IMR-90 (cell line): ENCODE data around the gene GSK3B. TPM values are rescaled to one million over a fixed set of nuclear protein-coding genes. Genes with fewer than 3 reads are reported as not detected.

Experiments
- ATAC-seq: fragments of 200-7000 bp; cut with Tn5 transposase; 2 replicates; pipeline ENCODE4 v1.9.1; 2020; ENCODE audit warnings: low read depth, mild to moderate bottlenecking, moderate library complexity
- BruUV-seq: library from RNA; stranded (reverse); fragments of 400-500 nt; replicated peaks from 2 replicates; lab custom pipeline; 2021; lab: Mats Ljungman, UMichigan
- CTCF ChIA-PET: fragments of 300-600 bp; formaldehyde crosslinking; extraction: SDS; loops from one replicate; lab custom pipeline; 2021; ENCODE audit warnings: antibody characterized with exemption; lab: Yijun Ruan, JAX
- POLR2A ChIA-PET: fragments of 300-600 bp; sonication (Branson Sonifier 250); formaldehyde crosslinking; loops from one replicate; lab custom pipeline; 2022; ENCODE audit warnings: antibody characterized with exemption; ENCODE audit not compliant: unreplicated experiment; lab: Charles Lee
- DNase-seq: peaks from one replicate; pipeline ENCODE4 v3.0.0; 2013
- H2AFZ ChIP-seq: replicated peaks from 2 replicates; pipeline ENCODE3; 2013; ENCODE audit warnings: low read length, mild to moderate bottlenecking; ENCODE audit not compliant: poor library complexity
- H2AK5ac ChIP-seq: 2 replicates; pipeline ENCODE4 v1.6.1; 2013; ENCODE audit warnings: low read depth, low read length, inconsistent platforms
- H2AK9ac ChIP-seq: replicated peaks from 2 replicates; pipeline ENCODE3; 2013; ENCODE audit warnings: mild to moderate bottlenecking, low read depth, low read length, moderate library complexity; ENCODE audit not compliant: poor library complexity
- H2BK120ac ChIP-seq: 2 replicates; pipeline ENCODE4 v1.6.1; 2013; ENCODE audit warnings: low read depth, low read length, inconsistent platforms
- H2BK15ac ChIP-seq: 3 replicates; pipeline ENCODE4 v1.6.1; 2013; ENCODE audit warnings: low read depth, low read length, inconsistent platforms
- H2BK20ac ChIP-seq: 2 replicates; pipeline ENCODE4 v1.6.1; 2013; ENCODE audit warnings: low read depth, mild to moderate bottlenecking, inconsistent platforms, low read length, moderate library complexity
- H2BK5ac ChIP-seq: 2 replicates; pipeline ENCODE4 v1.6.1; 2013; ENCODE audit warnings: mild to moderate bottlenecking, low read depth, low read length, inconsistent platforms; ENCODE audit not compliant: poor library complexity, severe bottlenecking
- H3K14ac ChIP-seq: replicated peaks from 2 replicates; pipeline ENCODE4 v1.6.1; 2013; ENCODE audit warnings: low read depth, low read length, inconsistent platforms
- H3K18ac ChIP-seq: 2 replicates; pipeline ENCODE4 v1.6.1; 2013; ENCODE audit warnings: low read depth, low read length, control low read depth
- H3K23ac ChIP-seq: 2 replicates; pipeline ENCODE4 v1.6.1; 2013; ENCODE audit warnings: low read depth, low read length, inconsistent platforms
- H3K27ac ChIP-seq: 2 replicates; pipeline ENCODE4 v1.5.1; 2013; ENCODE audit warnings: mild to moderate bottlenecking, control low read depth, low read length; ENCODE audit not compliant: insufficient read depth
- H3K27me3 ChIP-seq: 2 replicates; pipeline ENCODE4 v1.6.1; 2013; ENCODE audit warnings: low read length; ENCODE audit not compliant: control insufficient read depth, insufficient read depth
- H3K36me3 ChIP-seq: 2 replicates; pipeline ENCODE4 v1.6.1; 2013; ENCODE audit warnings: low read length, mixed read lengths; ENCODE audit not compliant: control insufficient read depth, insufficient read depth
- H3K4ac ChIP-seq: 2 replicates; pipeline ENCODE4 v1.6.1; 2013; ENCODE audit warnings: low read depth, low read length, inconsistent platforms
- H3K4me1 ChIP-seq: 2 replicates; pipeline ENCODE4 v1.6.1; 2013; ENCODE audit warnings: low read length, mixed read lengths; ENCODE audit not compliant: control insufficient read depth, insufficient read depth
- H3K4me2 ChIP-seq: 2 replicates; pipeline ENCODE4 v1.6.1; 2013; ENCODE audit warnings: low read depth, mild to moderate bottlenecking, control low read depth, low read length, moderate library complexity
- H3K4me3 ChIP-seq: 2 replicates; pipeline ENCODE4 v1.5.1; 2013; ENCODE audit warnings: low read depth, mild to moderate bottlenecking, control low read depth, low read length, moderate library complexity; ENCODE audit not compliant: insufficient read depth
- H3K56ac ChIP-seq: 2 replicates; pipeline ENCODE4 v1.6.1; 2013; ENCODE audit warnings: low read length, inconsistent platforms; ENCODE audit not compliant: insufficient read depth; ENCODE audit errors: extremely low read depth
- H3K79me1 ChIP-seq, 2 experiments: 2 replicates each; pipeline ENCODE4 v1.6.1; 2013; ENCODE audit warnings: low read length in 2 of 2, inconsistent platforms in 1 of 2, low read depth in 1 of 2
- H3K9ac ChIP-seq: 2 replicates; pipeline ENCODE4 v1.6.1; 2013; ENCODE audit warnings: low read depth, low read length, control low read depth
- H3K9me1 ChIP-seq: 2 replicates; pipeline ENCODE4 v1.6.1; 2013; ENCODE audit warnings: low read length, inconsistent platforms; ENCODE audit not compliant: insufficient read depth
- H3K9me3 ChIP-seq: 2 replicates; pipeline ENCODE4 v1.6.1; 2013; ENCODE audit warnings: low read length; ENCODE audit not compliant: control insufficient read depth, insufficient read depth
- H4K20me1 ChIP-seq: 2 replicates; pipeline ENCODE4 v1.6.1; 2013; ENCODE audit warnings: low read length, inconsistent platforms; ENCODE audit not compliant: insufficient read depth
- H4K5ac ChIP-seq: 2 replicates; pipeline ENCODE4 v1.6.1; 2013; ENCODE audit warnings: mild to moderate bottlenecking, low read depth, low read length, control low read depth
- H4K8ac ChIP-seq, 2 experiments: 2 replicates each; pipeline ENCODE4 v1.6.1; 2013; ENCODE audit warnings: low read depth in 2 of 2, low read length in 2 of 2, control low read depth in 1 of 2, inconsistent platforms in 1 of 2
- H4K91ac ChIP-seq: 2 replicates; pipeline ENCODE4 v1.6.1; 2013; ENCODE audit warnings: low read depth, low read length, inconsistent platforms; ENCODE audit not compliant: insufficient read depth
- ELK1 ChIP-seq: fragments of 150-350 bp; IDR thresholded peaks from 2 replicates; pipeline ENCODE4 v1.6.1; 2016; ENCODE audit warnings: low read depth, mild to moderate bottlenecking, low read length, moderate library complexity, borderline replicate concordance
- MXI1 ChIP-seq: IDR thresholded peaks from 2 replicates; pipeline ENCODE4 v1.6.1; 2012; ENCODE audit warnings: low read depth, mild to moderate bottlenecking, low read length, moderate library complexity, borderline replicate concordance
- RCOR1 ChIP-seq: IDR thresholded peaks from 2 replicates; pipeline ENCODE4 v1.6.1; 2012; ENCODE audit warnings: mild to moderate bottlenecking, low read length, improper control_type of control experiment; ENCODE audit not compliant: insufficient replicate concordance
- USF2 ChIP-seq: fragments of 150-350 bp; IDR thresholded peaks from 2 replicates; pipeline ENCODE4 v1.6.1; 2017; ENCODE audit warnings: mild to moderate bottlenecking, antibody characterized with exemption, low read length, low read depth
- WGBS, 2 experiments: methylation state at CpG; one replicate each; pipeline versions ENCODE4 v1.1.5 to v1.1.7; 2013; ENCODE audit warnings: missing lambda C conversion rate in 2 of 2; ENCODE audit not compliant: insufficient read length in 1 of 2; ENCODE audit errors: extremely low coverage in 2 of 2; 5-methylcytosine and 5-hydroxymethylcytosine counted together
- dilution Hi-C: fragments of 300-500 bp; cut with HindIII; formaldehyde crosslinking; loops from one replicate; pipeline ENCODE4 v1.14.3; 2018; ENCODE audit warnings: low sequenced_read_pairs; ENCODE audit not compliant: unreplicated experiment
- in situ Hi-C: fragments of 300-500 bp; cut with MboI; formaldehyde crosslinking; loops from 3 replicates; pipeline ENCODE4 v1.14.3; 2019; ENCODE audit warnings: low sequenced_read_pairs, inconsistent platforms, mixed read lengths
- intact Hi-C: fragments of 100-400 bp; cut with micrococcal nuclease; formaldehyde crosslinking; loops from 2 replicates; pipeline ENCODE4 v1.10.0; 2022
- polyA plus RNA-seq, 3 experiments: library from polyadenylated mRNA; depleted of rRNA; stranded (reverse); fragments of >200 nt; gene quantifications; 2 replicates each; pipeline ENCODE4 v1.2.3, GENCODE V29; 2012; ENCODE audit warnings: low replicate concordance in 1 of 3
- total RNA-seq: library from RNA; depleted of rRNA; stranded (reverse); fragments of >200 nt; gene quantifications from 2 replicates; pipeline ENCODE4 v1.2.3, GENCODE V29; 2012

GSK3B gene
- total and polyA plus RNA-seq, 2 of the 4 experiments (the other 2 are of a cell fraction): 19.2 to 33.2 TPM

DNA sequence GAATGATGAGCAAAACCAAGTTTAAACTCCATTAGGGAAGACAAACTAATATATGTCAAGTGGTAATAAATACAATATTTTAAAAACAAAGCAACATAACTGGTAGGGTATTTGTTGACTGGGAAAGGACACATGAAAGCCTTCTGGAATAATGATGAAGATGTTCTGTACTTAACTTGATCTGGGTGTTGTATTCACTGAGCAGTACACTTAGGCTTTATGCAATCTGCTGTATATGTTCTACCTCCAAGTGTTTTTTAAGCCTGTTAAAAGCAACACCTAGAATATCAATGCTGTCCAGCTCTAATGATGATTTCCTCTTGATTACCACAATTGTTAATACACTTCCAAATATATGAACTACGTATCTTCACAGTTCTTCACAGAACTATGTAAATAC lies 46.6 kb downstream of the GSK3B start:
- Histone ChIP-seq H2BK15ac (no peak overlapping the region), H3K4me3 (no peak overlapping the region), H4K8ac (no peak overlapping the region), H4K91ac (no peak overlapping the region), H2AK5ac (no peak overlapping the region), H2BK5ac (no peak overlapping the region), H3K9me1 (0 out of 2 replicates have a peak, but pooled peaks cover 2% of the 10 kb centered on the region), H3K18ac (no peak overlapping the region), H2AFZ (no peak overlapping the region), H3K36me3 (no peaks in the 10 kb centered on the region), H3K27ac (no peak overlapping the region), H3K4me1 (peaks cover 2% of the 10 kb centered on the region; the same call in 1 of the 2 replicates), H3K9ac (no peak overlapping the region), H3K4me2 (no peak overlapping the region), H3K14ac (no peak overlapping the region), H4K20me1 (peaks cover 91% of the 10 kb centered on the region), H2AK9ac (no peak overlapping the region), H3K4ac (no peak overlapping the region), H3K23ac (no peak overlapping the region), H3K27me3 (no peaks in the 10 kb centered on the region), H2BK20ac (no peak overlapping the region), H4K5ac (no peak overlapping the region), H3K9me3 (peaks cover 5% of the 10 kb centered on the region), H2BK120ac (no peak overlapping the region), H3K56ac (no peak overlapping the region), H3K79me1 (peaks cover 31 to 75% of the 10 kb centered on the region in 2 experiments)
- dilution Hi-C loops (no loop called here), intact Hi-C loops (no loop called here), in situ Hi-C loops (no loop called here)
- ChIA-PET POLR2A (no interaction called here), CTCF (no interaction called here)
- DNase-seq (no peak), ATAC-seq (no peak)
- BruUV-seq: no TSS peak
- no peak for TF ChIP-seq ELK1
- no peak for TF ChIP-seq RCOR1
- no peak for TF ChIP-seq MXI1
- no peak for TF ChIP-seq USF2
- no CpG with 5 or more reads among the region's 1 CpG for WGBS, 2 experiments
